Mucosa of descending colon (tissue), 3 donors: ENCODE measurements around the gene ZNF213. TPM values are rescaled to one million over a fixed set of nuclear protein-coding genes. Genes with fewer than 3 reads are reported as not detected.

Experiments used
- ATAC-seq: fragments of 200-7000 bp; cut with Tn5 transposase; one replicate; pipeline ENCODE4 v1.9.1; 2020; ENCODE audit warnings: mild to moderate bottlenecking, moderate library complexity
- DNase-seq, 3 donors: peaks; one replicate each; pipeline ENCODE4 v3.0.0-alpha.2; 2020
- H3K36me3 ChIP-seq: fragments of 200-600 bp; one replicate; pipeline ENCODE4 v1.8.0; 2021; ENCODE audit warnings: low read depth, mild to moderate bottlenecking
- H3K4me1 ChIP-seq: fragments of 200-600 bp; one replicate; pipeline ENCODE4 v1.8.0; 2021; ENCODE audit warnings: low read depth, mild to moderate bottlenecking
- H3K4me3 ChIP-seq: fragments of 200-600 bp; one replicate; pipeline ENCODE4 v1.8.0; 2021; ENCODE audit warnings: mild to moderate bottlenecking
- H3K9me3 ChIP-seq: fragments of 200-600 bp; one replicate; pipeline ENCODE4 v1.8.0; 2021; ENCODE audit warnings: mild to moderate bottlenecking
- intact Hi-C, 2 donors: fragments of 100-400 bp; cut with DNase I in 1 of 2; cut with micrococcal nuclease in 1 of 2; formaldehyde crosslinking; loops; one replicate each; pipeline versions ENCODE4 v1.11.0 to v1.11.1; 2022; cut with DNase I, micrococcal nuclease
- total RNA-seq, 3 donors: library from RNA; stranded (reverse); fragmentation: NEBNext Ultra II Directional in 2 of 3; extraction: Animal tissue kit (Norgen Biotek cat#: 25700) in 2 of 3; gene quantifications; one replicate each; pipeline versions ENCODE4 v1.2.1 to v1.2.4, GENCODE V29; 2021 to 2023
- TF ChIP-seq, protein P1 (sequence below): fragments of 200-600 bp; IDR thresholded peaks from one replicate; pipeline ENCODE4 v1.8.0; 2022; ENCODE audit warnings: antibody characterized with exemption, mild to moderate bottlenecking
- donor health status: DM: no; HTN: no; CAD: no; lungs with moderate emphysema.
- donor health status: DM: no; HTN: no; CAD: no.
- donor health status: DM: no; HTN: yes; CAD: no.

The ZNF213 gene
- total RNA-seq, 3 donors from 2014 or later, result 10.3 to 18.1 (median 14.1) TPM

DNA sequence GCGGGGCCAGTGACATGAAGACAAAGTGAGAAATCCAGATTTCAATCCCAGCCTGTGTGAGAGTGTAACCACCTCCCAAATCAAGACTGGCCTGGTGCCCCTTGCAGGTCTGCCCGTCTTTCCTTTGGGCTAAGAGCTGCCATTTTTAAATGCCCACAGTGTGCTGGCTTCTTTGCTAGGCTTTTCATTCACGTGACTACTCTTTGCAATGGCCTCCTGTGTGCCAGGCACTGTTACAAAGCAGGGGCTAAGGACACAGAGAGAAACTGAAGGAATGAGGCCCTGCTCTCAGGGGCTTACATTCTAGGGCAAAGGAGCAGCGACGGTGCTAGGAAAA, 35.5 kb upstream of the ZNF213 start:
- no peaks in the 10 kb centered on the region for H3K9me3 ChIP-seq

DNA sequence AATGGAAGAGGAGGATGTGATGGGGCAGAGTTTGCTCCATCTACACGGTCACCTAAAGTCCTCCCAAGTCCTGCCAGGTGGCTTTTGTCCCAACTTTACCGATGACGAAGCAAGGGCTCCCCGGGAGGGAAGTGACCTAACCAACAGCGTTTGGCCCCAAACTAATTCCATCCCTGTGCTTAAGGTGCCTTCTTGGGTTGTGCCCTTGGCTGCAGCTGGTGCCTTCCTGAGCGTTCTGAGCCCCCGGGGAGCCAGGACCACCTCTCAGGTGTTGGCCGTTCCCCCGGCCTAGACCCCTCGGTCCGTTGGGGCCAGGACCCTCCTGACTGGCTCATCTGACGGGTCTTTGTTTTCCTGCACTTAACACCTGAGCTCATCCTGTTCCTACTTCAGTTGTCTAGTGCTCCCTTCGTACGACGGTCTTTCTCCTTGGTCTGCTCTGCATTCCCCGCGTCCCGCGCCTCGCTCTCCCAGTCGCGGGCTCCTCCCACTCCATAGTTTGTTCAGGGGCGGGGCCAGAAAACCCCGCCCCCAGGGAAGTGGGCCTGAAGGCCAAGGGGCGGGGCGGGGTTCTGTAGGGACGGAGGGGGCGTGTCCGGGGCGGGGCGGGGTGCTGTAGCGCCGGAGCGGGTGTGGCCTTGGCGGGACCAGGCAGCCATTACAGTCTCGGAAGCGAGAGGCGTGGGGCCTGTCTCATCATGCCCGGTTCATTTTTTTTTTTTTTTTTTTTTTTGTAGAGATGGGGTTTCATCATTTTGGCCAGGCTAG, 34.9 kb upstream of the ZNF213 start:
- DNase-seq (peak; percentile 97 to 99 (median 97)), ATAC-seq (peak; percentile 99)
- no peaks in the 10 kb centered on the region for H3K9me3 ChIP-seq
- H3K36me3 ChIP-seq, result no peaks in the 10 kb centered on the region
- intact Hi-C loops, result no loop called here
- no peak overlapping the region for H3K4me3 ChIP-seq
- TF ChIP-seq, protein P1, sequence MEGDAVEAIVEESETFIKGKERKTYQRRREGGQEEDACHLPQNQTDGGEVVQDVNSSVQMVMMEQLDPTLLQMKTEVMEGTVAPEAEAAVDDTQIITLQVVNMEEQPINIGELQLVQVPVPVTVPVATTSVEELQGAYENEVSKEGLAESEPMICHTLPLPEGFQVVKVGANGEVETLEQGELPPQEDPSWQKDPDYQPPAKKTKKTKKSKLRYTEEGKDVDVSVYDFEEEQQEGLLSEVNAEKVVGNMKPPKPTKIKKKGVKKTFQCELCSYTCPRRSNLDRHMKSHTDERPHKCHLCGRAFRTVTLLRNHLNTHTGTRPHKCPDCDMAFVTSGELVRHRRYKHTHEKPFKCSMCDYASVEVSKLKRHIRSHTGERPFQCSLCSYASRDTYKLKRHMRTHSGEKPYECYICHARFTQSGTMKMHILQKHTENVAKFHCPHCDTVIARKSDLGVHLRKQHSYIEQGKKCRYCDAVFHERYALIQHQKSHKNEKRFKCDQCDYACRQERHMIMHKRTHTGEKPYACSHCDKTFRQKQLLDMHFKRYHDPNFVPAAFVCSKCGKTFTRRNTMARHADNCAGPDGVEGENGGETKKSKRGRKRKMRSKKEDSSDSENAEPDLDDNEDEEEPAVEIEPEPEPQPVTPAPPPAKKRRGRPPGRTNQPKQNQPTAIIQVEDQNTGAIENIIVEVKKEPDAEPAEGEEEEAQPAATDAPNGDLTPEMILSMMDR, result no peak
- peaks cover 17% of the 10 kb centered on the region for H3K4me1 ChIP-seq

More for the DNA sequence above, 35.5 kb upstream of the ZNF213 start:
- DNase-seq (no peak), ATAC-seq (no peak)
- no peak overlapping the region for H3K4me3 ChIP-seq
- no peaks in the 10 kb centered on the region for H3K36me3 ChIP-seq
- intact Hi-C loops, result no loop called here
- H3K4me1 ChIP-seq, result peaks cover 17% of the 10 kb centered on the region
- TF ChIP-seq, protein P1, result no peak

DNA sequence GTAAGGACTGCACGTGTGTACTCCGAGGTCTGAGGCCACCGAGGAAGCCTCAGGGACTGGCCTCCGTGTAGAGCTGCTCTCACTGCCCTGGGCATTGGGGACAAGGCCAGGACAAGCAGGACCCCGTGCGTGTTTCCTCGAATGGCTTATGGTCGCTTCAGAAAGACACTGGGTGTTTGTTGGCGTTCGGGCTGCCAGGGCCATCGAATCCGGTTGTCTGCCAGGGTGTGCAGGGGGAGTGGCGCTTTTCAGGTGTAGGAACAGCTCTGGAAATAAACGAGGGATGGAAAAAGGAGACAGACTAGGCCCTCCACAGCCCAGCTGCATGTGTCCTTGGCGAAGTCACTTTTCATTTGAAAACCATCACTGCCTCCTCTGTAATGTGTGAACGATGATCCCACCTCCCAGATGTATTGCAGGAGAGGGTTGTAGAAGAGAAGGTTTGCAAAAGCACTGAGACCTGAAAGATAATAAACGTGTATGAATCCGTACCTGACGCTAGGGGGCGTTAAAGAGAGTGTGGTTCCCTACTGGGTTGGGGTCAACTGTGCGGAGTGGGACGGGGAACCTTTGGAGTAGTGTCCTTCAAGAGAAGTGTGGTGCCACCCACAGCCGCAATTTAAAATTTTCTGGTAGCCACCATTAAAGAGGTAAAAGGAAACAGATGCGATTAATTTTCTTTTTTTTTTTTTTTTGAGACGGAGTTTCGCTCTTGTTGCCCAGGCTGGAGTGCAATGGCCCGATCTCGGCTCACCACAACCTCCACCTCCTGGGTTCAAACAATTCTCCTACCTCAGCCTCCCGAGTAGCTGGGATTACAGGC, 33.6 kb upstream of the ZNF213 start:
- Histone ChIP-seq H3K36me3 (no peaks in the 10 kb centered on the region), H3K4me1 (peaks cover 21% of the 10 kb centered on the region), H3K9me3 (no peaks in the 10 kb centered on the region), H3K4me3 (no peak overlapping the region)
- DNase-seq, result peak in 2 of 3 donors; percentile 47 to 51
- intact Hi-C loops, result no loop called here
- ATAC-seq, result no peak
- TF ChIP-seq, protein P1, result no peak

DNA sequence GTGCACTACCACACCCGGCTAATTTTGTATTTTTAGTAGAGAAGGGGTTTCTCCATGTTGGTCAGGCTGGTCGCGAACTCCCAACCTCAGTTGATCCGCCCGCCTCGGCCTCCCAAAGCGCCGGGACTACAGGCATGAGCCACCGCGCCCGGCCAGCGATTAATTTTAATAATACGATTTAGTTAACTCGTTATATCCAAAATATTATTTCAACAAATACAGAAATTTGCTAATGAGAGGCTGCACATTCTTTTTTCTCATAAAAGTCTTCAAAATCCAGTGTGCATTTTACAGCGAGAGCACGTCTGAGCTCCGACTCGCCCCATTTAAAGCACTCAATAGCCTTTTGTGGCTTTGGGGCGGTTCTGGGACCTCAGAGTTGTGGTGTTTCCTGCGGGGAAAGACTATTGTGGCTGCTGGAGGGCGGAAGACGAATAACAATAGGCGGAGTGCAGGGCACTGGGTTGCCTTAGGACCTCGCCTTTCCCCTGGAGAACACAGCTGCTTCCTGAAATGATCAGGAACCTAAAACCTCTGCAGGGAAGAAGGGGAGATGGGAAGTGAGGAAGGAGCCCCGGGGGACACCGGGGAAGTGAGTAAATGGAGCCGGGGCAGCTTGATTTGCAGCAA, 32.9 kb upstream of the ZNF213 start:
- no peak for ATAC-seq
- Histone ChIP-seq H3K4me3 (no peak overlapping the region), H3K4me1 (peaks cover 21% of the 10 kb centered on the region), H3K36me3 (no peaks in the 10 kb centered on the region), H3K9me3 (no peaks in the 10 kb centered on the region)
- DNase-seq, result peak in 2 of 3 donors; percentile 38 to 51
- TF ChIP-seq, protein P1, result no peak
- intact Hi-C loops, result no loop called here

DNA sequence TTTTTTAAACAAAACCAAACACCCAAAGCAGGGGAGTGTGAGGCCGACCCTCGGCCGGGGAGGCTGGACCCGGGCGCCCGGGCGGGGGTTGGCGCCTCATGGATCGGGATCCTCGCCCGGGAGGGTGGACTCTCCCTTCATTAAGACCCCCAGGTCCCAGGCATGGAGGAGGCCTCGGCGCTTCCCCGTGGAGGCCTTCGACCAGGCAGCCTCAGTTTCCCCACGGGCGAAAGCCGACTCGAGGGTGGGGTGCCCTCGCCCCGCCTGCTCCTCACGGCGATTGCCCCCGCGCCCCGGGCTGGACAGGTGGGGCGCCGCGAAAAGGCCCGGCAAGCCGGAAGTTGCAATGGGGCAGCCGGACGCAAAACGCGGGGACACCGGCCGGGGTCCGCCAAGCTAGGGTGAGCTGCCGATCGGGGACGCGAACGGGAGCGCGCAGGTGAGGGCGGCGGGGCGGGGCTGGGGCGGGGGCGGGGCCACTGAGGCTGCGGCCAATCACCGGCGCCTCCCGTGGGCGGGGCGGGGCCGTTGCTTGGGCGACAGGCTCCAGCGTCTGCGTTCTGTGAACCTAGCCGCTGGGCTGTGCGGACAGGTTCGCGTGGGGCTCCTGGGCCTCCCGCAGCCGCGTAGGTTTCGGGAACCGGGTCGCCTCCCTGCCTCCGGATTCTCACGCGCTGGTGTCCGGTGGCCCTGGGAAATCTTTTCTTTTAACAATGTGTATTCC, 28.5 kb upstream of the ZNF213 start:
- Histone ChIP-seq H3K4me1 (peaks cover 13% of the 10 kb centered on the region), H3K9me3 (no peaks in the 10 kb centered on the region), H3K4me3 (peak overlapping the region; percentile 14), H3K36me3 (no peaks in the 10 kb centered on the region)
- DNase-seq (peak; percentile 93 to 96 (median 95)), ATAC-seq (peak; percentile 97)
- TF ChIP-seq, protein P1, result no peak
- intact Hi-C loops, result no loop called here
